Mesodermal cell (in vitro differentiated cells): Measurements from ENCODE around the gene TPRG1L.

Experiments used
- H3K27ac ChIP-seq: 2 replicates; pipeline ENCODE4 v1.7.0; 2013; ENCODE audit warnings: mild to moderate bottlenecking, low read depth, low read length, moderate library complexity; ENCODE audit not compliant: severe bottlenecking
- H3K36me3 ChIP-seq: 2 replicates; pipeline ENCODE4 v1.7.1; 2013; ENCODE audit warnings: mild to moderate bottlenecking, low read length, moderate library complexity; ENCODE audit not compliant: control insufficient read depth, insufficient read depth
- H3K4me1 ChIP-seq: one replicate; pipeline ENCODE4 v1.7.1; 2013; ENCODE audit warnings: mild to moderate bottlenecking, low read length; ENCODE audit not compliant: insufficient read depth, control insufficient read depth, poor library complexity, severe bottlenecking
- H3K4me3 ChIP-seq: 2 replicates; pipeline ENCODE4 v1.7.0; 2013; ENCODE audit warnings: low read length, control low read depth, mild to moderate bottlenecking; ENCODE audit not compliant: insufficient read depth, poor library complexity, severe bottlenecking; ENCODE audit errors: extremely low read depth
- H3K9me3 ChIP-seq: 2 replicates; pipeline ENCODE4 v1.7.1; 2013; ENCODE audit warnings: mild to moderate bottlenecking, low read length, moderate library complexity; ENCODE audit not compliant: control insufficient read depth
- WGBS, 2 experiments: methylation state at CpG; one replicate each; pipeline ENCODE4 v1.1.5; 2013; ENCODE audit warnings: missing lambda C conversion rate in 2 of 2; ENCODE audit not compliant: insufficient coverage in 2 of 2; 5-methylcytosine and 5-hydroxymethylcytosine counted together

TPRG1L gene

GRCh38 chr1:3657578-3658230 is 32.9 kb downstream of the TPRG1L start:
- no peak overlapping the region for H3K27ac ChIP-seq
- H3K4me3 ChIP-seq, result no peak overlapping the region
- H3K9me3 ChIP-seq, result no peaks in the 10 kb centered on the region
- no peaks in the 10 kb centered on the region for H3K36me3 ChIP-seq
- WGBS, 2 experiments, result 86 to 88% methylated on average over 24 to 25 of the region's 26 CpGs
- H3K4me1 ChIP-seq, result no peaks in the 10 kb centered on the region

DNA sequence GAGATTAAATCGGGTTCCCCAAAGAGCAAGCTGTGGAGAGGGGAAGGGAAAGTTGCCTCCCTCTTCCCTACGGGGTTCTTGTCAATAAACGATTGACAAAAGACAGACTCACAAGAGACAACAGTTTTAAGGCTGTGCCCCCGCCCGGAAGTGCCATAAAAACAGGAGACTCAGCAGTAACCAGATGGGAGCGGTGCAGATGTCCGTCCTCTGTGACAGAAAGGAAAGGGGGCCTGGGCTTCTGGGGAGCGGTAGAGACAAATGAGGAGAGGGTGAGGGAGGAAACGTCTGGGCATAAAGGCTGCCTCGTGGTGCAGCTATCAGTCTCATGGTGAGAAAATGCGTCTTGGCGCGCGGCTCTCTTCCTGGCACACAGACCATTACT is 33.4 kb downstream of the TPRG1L start:
- Histone ChIP-seq H3K9me3 (no peaks in the 10 kb centered on the region), H3K4me1 (no peaks in the 10 kb centered on the region), H3K36me3 (no peaks in the 10 kb centered on the region), H3K27ac (no peak overlapping the region), H3K4me3 (no peak overlapping the region)
- 76% methylated on average over 3 to 8 of the region's 14 CpGs for WGBS, 2 experiments

- no peaks in the 10 kb centered on the region for H3K4me1 ChIP-seq
- H3K36me3 ChIP-seq, result no peaks in the 10 kb centered on the region
- no peak overlapping the region for H3K4me3 ChIP-seq
- H3K27ac ChIP-seq, result no peak overlapping the region
- 91 to 92% methylated on average over 15 of the region's 15 CpGs for WGBS, 2 experiments
- no peaks in the 10 kb centered on the region for H3K9me3 ChIP-seq
Measured at GRCh38 chr1:3659093-3659492, 34.3 kb downstream of the TPRG1L start.

DNA sequence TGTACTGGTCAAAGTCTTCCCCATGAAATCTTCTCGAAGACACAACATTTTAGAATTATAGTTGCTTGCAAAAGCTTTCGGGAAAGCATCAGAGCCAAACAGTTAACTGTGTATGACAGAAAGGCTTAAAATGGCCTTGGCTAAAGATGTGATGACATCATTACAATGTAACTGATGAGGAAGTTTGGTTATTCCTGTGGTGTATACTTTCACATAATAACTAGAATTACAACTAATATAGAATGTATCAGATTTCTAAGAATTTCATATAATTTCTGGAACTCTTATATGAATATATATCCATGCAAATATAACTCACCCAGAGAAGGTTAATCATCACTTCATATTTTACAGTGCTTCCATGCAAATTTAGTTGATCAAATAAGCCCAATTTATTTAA is 35.9 kb downstream of the TPRG1L start:
- Histone ChIP-seq H3K4me1 (no peaks in the 10 kb centered on the region), H3K27ac (no peak overlapping the region), H3K9me3 (no peaks in the 10 kb centered on the region), H3K36me3 (no peaks in the 10 kb centered on the region), H3K4me3 (no peak overlapping the region)
- 80 to 100% methylated on average over 2 of the region's 2 CpGs for WGBS, 2 experiments

GRCh38 chr1:3661631-3662030 is 36.8 kb downstream of the TPRG1L start:
- Histone ChIP-seq H3K4me3 (no peak overlapping the region), H3K4me1 (no peaks in the 10 kb centered on the region), H3K9me3 (no peaks in the 10 kb centered on the region), H3K36me3 (no peaks in the 10 kb centered on the region), H3K27ac (no peak overlapping the region)
- 93 to 97% methylated on average over 2 of the region's 4 CpGs for WGBS, 2 experiments

- H3K4me3 ChIP-seq, result no peak overlapping the region
- no peaks in the 10 kb centered on the region for H3K4me1 ChIP-seq
- H3K9me3 ChIP-seq, result no peaks in the 10 kb centered on the region
- no peak overlapping the region for H3K27ac ChIP-seq
- 83 to 89% methylated on average over 16 of the region's 16 CpGs for WGBS, 2 experiments
- H3K36me3 ChIP-seq, result no peaks in the 10 kb centered on the region
Measured at GRCh38 chr1:3662080-3662671, 37.4 kb downstream of the TPRG1L start.

DNA sequence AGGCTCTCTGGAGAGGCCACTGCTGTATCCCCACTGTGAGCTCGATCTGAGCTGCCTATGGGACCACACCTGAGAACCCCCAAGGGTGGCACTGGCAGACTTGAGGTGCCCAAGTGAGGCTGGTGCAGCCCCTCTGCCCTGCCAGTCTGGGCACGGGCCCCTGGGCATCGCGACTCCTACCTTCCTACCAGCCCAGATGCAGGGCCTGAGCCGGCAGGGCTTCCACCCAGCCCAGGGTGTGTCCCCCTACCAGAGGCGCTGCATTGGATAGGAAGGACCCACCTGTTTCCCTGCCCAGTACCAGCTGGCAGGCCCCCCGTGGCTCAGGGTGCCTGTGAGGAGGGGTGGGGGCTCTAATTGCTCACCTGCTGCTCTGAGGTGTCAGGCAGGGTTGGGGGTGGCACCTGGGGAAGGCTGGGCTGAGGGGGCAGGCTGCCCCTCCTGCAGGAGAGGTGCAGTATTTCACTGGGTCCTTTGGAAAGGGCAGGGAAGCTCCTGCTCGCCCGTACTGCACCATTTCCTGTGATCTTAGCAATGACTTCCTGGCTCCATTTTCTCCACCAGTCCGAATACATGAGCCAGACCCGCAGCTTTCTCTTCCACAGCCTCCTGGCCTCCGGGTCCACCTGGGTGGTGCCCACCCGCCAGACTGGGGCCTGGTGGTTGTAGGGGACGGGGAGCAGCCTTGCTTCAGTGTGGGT is 39.3 kb downstream of the TPRG1L start:
- no peak overlapping the region for H3K27ac ChIP-seq
- H3K36me3 ChIP-seq, result no peaks in the 10 kb centered on the region
- H3K4me1 ChIP-seq, result peaks cover 4% of the 10 kb centered on the region
- WGBS, 2 experiments, result 86 to 91% methylated on average over 7 to 8 of the region's 14 CpGs
- no peaks in the 10 kb centered on the region for H3K9me3 ChIP-seq
- no peak overlapping the region for H3K4me3 ChIP-seq

DNA sequence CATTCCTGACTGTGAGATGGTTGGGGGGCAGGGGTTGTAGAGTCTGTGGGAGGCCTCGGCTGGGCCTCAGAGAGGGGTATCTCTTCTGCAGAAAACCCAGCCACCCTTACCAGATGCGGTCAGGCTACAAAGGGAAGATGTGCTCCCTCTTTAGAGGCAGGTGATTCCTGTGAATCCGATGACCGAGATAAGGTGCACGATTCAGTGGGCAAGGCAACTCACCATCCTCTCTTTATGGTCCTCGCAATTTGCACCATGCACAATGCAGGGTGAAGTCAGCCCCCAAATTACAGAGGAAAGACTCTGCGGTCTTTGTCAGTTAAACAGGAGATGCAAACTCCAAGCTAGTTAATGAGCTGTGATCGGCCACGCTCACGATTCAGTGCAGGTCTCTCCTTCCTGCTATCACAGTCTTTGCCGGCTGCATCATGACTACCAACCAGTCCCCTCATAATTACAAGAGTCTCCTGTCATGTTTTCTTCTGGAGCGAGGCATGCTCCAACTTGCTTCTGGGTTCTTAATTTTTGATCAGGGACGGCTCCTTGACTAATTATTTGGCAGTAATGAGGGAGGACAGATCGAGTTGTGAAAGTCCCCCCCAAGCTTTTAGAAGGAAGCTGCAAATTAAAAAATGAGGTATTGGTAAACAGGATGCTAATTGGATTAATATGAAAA is 40.0 kb downstream of the TPRG1L start:
- H3K4me1 ChIP-seq, result peaks cover 4% of the 10 kb centered on the region
- no peaks in the 10 kb centered on the region for H3K9me3 ChIP-seq
- no peak overlapping the region for H3K4me3 ChIP-seq
- WGBS, 2 experiments, result 90 to 95% methylated on average over 11 to 12 of the region's 14 CpGs
- no peak overlapping the region for H3K27ac ChIP-seq
- H3K36me3 ChIP-seq, result no peaks in the 10 kb centered on the region

DNA sequence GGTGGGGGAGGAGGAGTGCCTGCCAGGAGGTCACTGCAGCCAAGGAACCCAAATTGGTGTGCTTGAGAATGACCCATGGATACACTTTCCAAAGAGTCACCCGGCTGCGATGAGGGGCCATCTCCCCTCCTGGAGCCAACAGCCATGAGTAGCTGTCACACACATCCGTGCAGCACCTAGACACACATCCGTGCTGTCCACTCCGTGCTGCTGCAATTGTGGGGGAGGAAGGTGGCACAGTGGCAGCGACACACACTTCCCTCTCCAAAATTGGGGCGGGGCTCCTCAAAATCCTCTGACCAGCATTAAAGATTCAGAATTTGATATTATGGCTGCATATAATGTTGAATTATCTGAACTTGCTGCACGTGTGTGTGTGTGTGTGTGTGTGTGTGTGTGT is 43.3 kb downstream of the TPRG1L start:
- Histone ChIP-seq H3K4me3 (no peak overlapping the region), H3K4me1 (peaks cover 9% of the 10 kb centered on the region), H3K9me3 (no peaks in the 10 kb centered on the region), H3K27ac (no peak overlapping the region), H3K36me3 (no peaks in the 10 kb centered on the region)
- WGBS, 2 experiments, result 88 to 100% methylated on average over 2 to 5 of the region's 8 CpGs

- no peaks in the 10 kb centered on the region for H3K9me3 ChIP-seq
- 36 to 40% methylated on average over 27 to 30 of the region's 30 CpGs for WGBS, 2 experiments
Measured at GRCh38 chr1:3668585-3669300, 43.9 kb downstream of the TPRG1L start.

More at GRCh38 chr1:3668585-3669300, 43.9 kb downstream of the TPRG1L start:
- Histone ChIP-seq H3K36me3 (no peaks in the 10 kb centered on the region), H3K4me3 (no peak overlapping the region), H3K4me1 (peaks cover 9% of the 10 kb centered on the region), H3K27ac (no peak overlapping the region)
